ENCODE measurements around the gene MYO10. TPM values are rescaled to one million over a fixed set of nuclear protein-coding genes. Genes with fewer than 3 reads are reported as not detected.

The MYO10 gene
- total RNA-seq, 4 donors from 2014 or later = 51.6 to 190 (median 72.9) TPM

GRCh38 chr5:16884595-16884994, 51.5 kb downstream of the MYO10 start:
- no peak for DNase-seq
- TF ChIP-seq POLR2A (IDR thresholded peaks at IDR 0.05) (no peak), EP300 (IDR thresholded peaks at IDR 0.05; ENCODE audit: low read depth) (no peak), CTCF (IDR thresholded peaks at IDR 0.05) (no peak), POLR2AphosphoS5 (IDR thresholded peaks at IDR 0.05) (peak in 1 of 3 donors; percentile 30)

GRCh38 chr5:16883806-16884205, 52.3 kb downstream of the MYO10 start:
- Histone ChIP-seq H3K4me1 (peaks cover 4 to 81% (median 48%) of the 10 kb centered on the region in 4 donors), H3K27me3 (no peaks in the 10 kb centered on the region), H3K27ac (peak overlapping the region; percentile 52 to 81 (median 64)), H3K36me3 (no peaks in the 10 kb centered on the region), H3K9me3 (no peaks in the 10 kb centered on the region), H3K4me3 (no peak overlapping the region)
- 51 to 62% methylated on average over 3 to 6 of the region's 6 CpGs for WGBS, 2 donors (ENCODE audit: low coverage in 1 of 2)
- no peak for DNase-seq
- in situ Hi-C loops (cut with MboI; ENCODE audit: low pct_ligation_motif_present in 1 of 4, low pct_unique_long_range_greater_than_20kb in 1 of 4, low sequenced_read_pairs in 3 of 4) = no loop called here
- intact Hi-C loops (cut with DNase I; ENCODE audit: low total_unique reads) = no loop called here
- TF ChIP-seq POLR2AphosphoS5 (IDR thresholded peaks at IDR 0.05) = no peak
- no peak for TF ChIP-seq CTCF (IDR thresholded peaks at IDR 0.05)
- no peak for TF ChIP-seq POLR2A (IDR thresholded peaks at IDR 0.05)
- TF ChIP-seq EP300 (IDR thresholded peaks at IDR 0.05; ENCODE audit: low read depth) = no peak

More at GRCh38 chr5:16884595-16884994, 51.5 kb downstream of the MYO10 start:
- Histone ChIP-seq H3K36me3 (no peaks in the 10 kb centered on the region), H3K27ac (peak overlapping the region; percentile 57 to 81 (median 69)), H3K27me3 (no peaks in the 10 kb centered on the region), H3K4me1 (peaks cover 4 to 81% (median 49%) of the 10 kb centered on the region in 4 donors), H3K4me3 (no peak overlapping the region), H3K9me3 (no peaks in the 10 kb centered on the region)
- WGBS, 2 donors (ENCODE audit: low coverage in 1 of 2) = 39 to 47% methylated on average over 3 to 4 of the region's 4 CpGs
- in situ Hi-C loops (cut with MboI; ENCODE audit: low pct_ligation_motif_present in 1 of 4, low pct_unique_long_range_greater_than_20kb in 1 of 4, low sequenced_read_pairs in 3 of 4) = no loop called here
- intact Hi-C loops (cut with DNase I; ENCODE audit: low total_unique reads) = no loop called here

GRCh38 chr5:16883176-16883575, 52.9 kb downstream of the MYO10 start:
- TF ChIP-seq EP300 (IDR thresholded peaks at IDR 0.05; ENCODE audit: low read depth) (no peak), POLR2A (IDR thresholded peaks at IDR 0.05) (no peak), POLR2AphosphoS5 (IDR thresholded peaks at IDR 0.05) (no peak), CTCF (IDR thresholded peaks at IDR 0.05) (no peak)
- 91 to 92% methylated on average over 5 to 6 of the region's 6 CpGs for WGBS, 2 donors (ENCODE audit: low coverage in 1 of 2)
- Histone ChIP-seq H3K27ac (peak overlapping the region in 2 of 4 donors; percentile 11 to 81), H3K9me3 (no peaks in the 10 kb centered on the region), H3K4me3 (no peak overlapping the region), H3K27me3 (no peaks in the 10 kb centered on the region), H3K36me3 (no peaks in the 10 kb centered on the region), H3K4me1 (peaks cover 0 to 80% (median 46%) of the 10 kb centered on the region in 4 donors)
- DNase-seq = no peak
- intact Hi-C loops (cut with DNase I; ENCODE audit: low total_unique reads) = no loop called here
- in situ Hi-C loops (cut with MboI; ENCODE audit: low pct_ligation_motif_present in 1 of 4, low pct_unique_long_range_greater_than_20kb in 1 of 4, low sequenced_read_pairs in 3 of 4) = no loop called here

GRCh38 chr5:16881251-16881650, 54.8 kb downstream of the MYO10 start:
- H3K27ac ChIP-seq = peak overlapping the region; percentile 67 to 80 (median 71)
- no peak for DNase-seq
- no peaks in the 10 kb centered on the region for H3K9me3 ChIP-seq

More at GRCh38 chr5:16881251-16881650, 54.8 kb downstream of the MYO10 start:
- intact Hi-C loops (cut with DNase I; ENCODE audit: low total_unique reads) = no loop called here
- WGBS, 2 donors (ENCODE audit: low coverage in 1 of 2) = 41 to 80% methylated on average over 2 to 3 of the region's 3 CpGs
- Histone ChIP-seq H3K27me3 (no peaks in the 10 kb centered on the region), H3K4me3 (peak overlapping the region in 2 of 4 donors; percentile 1 to 21), H3K36me3 (no peaks in the 10 kb centered on the region), H3K4me1 (peaks cover 0 to 66% (median 43%) of the 10 kb centered on the region in 4 donors)
- TF ChIP-seq POLR2AphosphoS5 (IDR thresholded peaks at IDR 0.05) (peak in 2 of 3 donors; percentile 32 to 59), CTCF (IDR thresholded peaks at IDR 0.05) (no peak)
- in situ Hi-C loops (cut with MboI; ENCODE audit: low pct_ligation_motif_present in 1 of 4, low pct_unique_long_range_greater_than_20kb in 1 of 4, low sequenced_read_pairs in 3 of 4) = no loop called here
